DMS79 treated with DMSO at 0.1 percent for 48 hours (cell line): ENCODE results near the gene MRPL30.
"Not testable (repeated sequence)": the region's sequence is repeated elsewhere in the genome, so short reads cannot be mapped to it uniquely, and the experiment has no call there.

ENCODE experiments used
- DNase-seq: peaks from one replicate; lab custom pipeline; 2025; lab: John Stamatoyannopoulos, UW

The MRPL30 gene

DNA sequence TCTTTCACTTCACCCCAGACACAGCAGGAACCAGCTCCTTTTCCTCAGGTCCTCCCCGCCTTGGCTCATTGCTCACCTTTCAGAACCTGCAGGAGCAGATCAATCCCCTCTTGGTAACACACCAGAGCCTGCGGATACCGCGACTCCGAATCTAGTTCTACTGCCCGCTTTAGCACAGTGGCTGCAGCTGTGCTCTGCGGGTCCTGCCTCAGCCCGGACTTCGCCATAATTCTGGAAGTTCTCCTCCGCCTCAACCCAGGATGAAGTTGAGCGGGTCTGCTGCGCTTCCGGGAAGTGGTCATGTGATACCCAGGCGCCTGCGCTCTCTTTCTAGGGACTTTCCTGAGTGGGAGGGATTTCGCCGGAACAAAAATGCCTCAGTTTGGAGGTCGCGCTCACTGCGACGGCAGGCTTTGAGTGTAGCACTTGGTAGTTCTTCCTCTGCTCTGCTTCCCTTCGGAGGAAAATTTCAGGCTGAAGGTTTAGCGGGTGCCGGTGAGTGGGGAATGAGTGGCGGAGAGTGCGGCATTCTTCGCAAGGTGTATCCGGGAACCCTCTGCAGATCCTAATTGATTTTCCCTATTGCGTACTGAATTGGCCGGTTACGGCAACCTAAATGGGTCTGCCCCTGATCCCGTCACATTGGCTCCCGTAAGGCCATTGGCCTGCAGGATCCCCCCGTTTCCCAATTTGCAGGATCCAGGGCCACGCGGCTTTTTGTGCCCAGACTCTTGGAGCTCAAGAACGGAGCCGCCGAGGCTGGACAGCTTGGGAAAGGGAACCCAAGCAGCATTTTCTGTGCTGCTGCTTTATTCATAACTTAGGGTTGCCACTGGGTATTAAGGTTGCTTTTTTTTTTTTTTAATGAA is at the start of gene MRPL30, which contains the start of gene MITD1:
TSS of gene MRPL30 (plus strand) at position 430 of the 869 bp plus-strand sequence. CDS start 5,020 bp downstream, outside the sequence.
TSS of gene MITD1 (minus strand) at position 304 of the 869 bp plus-strand sequence. CDS start at position 227, 77 bp downstream.
- DNase-seq = peak; percentile 97

DNA sequence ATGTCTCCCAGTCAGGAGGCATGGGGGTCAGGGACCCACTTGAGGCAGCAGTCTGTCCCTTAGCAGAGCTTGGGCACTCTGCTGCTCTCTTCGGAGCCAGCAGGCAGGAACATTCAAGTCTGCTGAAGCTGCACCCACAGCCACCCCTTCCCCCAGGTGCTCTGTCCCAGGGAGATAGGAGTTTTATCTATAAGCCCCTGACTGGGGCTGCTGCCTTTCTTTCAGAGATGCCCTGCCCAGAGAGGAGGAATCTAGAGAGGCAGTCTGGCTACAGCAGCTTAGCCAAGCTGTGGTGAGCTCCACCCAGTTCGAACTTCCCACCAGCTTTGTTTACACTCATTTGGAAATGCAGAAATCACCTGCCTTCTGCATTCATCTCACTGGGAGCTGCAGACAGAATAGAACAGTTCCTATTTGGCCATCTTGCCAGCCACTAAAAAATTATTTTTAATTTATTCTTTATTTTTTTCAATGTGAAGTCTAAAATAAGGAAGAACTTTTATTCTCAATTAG is 45.9 kb upstream of the MRPL30 start:
- not testable (repeated sequence) for DNase-seq

DNA sequence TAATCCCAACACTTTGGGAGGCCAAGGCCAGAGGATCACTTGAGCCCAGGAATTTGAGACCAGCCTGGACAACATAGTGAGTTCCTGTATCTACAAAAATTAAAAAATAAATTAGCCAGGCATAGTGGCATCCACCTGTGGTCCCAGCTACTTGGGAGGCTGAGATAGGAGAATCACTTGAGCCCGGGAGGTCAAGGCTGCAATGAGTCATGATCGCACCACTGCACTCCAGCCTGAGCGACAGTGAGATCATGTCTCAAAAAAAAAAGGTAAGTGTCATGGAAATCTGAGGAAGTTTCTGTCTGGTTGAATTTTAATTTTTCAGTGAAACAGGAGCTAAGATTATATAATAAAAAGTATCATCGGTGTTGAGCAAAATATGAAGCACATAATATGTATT is 42.0 kb upstream of the MRPL30 start:
- DNase-seq = no peak

DNA sequence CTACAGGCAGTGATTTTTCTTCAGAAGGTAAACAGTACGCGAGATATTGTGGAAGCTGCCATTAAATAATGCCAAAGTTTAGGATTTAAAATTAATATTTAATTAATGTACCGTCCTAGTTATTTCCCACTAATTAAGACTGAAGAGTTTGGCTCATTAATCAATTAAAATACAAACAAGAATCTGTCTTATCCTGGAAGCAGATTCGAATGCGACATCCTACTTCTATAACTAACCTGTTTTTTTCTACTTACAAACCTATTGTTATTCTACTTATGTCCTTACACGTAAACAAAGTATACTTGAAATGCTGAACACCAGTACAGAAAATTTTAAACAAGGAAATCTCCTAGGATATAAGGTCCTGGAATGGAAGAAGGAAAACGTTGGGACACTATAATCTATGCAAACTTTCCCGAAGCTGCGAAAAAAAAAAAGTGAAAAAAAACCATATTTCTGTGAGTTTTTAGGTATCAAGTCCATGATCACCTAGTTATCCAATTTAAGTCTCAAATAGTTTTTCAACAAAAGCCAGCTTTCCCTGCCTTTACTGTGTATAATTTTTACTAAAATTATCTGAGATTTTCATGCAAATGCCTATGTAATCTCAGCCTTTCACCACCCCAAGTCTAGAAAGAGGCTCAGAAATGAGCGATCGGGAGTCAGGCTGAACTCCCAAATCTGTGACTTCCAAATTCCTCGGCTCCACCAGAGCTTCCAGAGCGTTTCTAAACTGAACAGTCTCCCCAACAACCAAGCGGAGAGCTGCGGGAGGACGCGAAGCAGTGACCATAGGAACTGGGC is 40.7 kb upstream of the MRPL30 start:
- DNase-seq = no peak

DNA sequence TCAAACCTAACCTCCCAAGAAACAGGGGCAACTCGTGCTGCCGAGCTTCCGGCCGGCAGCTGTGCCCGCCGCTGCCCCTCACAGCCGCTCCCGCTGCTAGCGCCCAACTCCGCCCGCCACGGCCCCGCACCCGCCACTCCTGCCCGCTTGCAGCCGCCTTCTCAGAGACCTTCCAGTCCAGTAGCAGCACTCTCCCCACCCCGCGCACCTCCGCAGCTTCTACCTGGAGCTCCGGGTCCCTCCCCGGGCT is 40.2 kb upstream of the MRPL30 start:
- DNase-seq = no peak

DNA sequence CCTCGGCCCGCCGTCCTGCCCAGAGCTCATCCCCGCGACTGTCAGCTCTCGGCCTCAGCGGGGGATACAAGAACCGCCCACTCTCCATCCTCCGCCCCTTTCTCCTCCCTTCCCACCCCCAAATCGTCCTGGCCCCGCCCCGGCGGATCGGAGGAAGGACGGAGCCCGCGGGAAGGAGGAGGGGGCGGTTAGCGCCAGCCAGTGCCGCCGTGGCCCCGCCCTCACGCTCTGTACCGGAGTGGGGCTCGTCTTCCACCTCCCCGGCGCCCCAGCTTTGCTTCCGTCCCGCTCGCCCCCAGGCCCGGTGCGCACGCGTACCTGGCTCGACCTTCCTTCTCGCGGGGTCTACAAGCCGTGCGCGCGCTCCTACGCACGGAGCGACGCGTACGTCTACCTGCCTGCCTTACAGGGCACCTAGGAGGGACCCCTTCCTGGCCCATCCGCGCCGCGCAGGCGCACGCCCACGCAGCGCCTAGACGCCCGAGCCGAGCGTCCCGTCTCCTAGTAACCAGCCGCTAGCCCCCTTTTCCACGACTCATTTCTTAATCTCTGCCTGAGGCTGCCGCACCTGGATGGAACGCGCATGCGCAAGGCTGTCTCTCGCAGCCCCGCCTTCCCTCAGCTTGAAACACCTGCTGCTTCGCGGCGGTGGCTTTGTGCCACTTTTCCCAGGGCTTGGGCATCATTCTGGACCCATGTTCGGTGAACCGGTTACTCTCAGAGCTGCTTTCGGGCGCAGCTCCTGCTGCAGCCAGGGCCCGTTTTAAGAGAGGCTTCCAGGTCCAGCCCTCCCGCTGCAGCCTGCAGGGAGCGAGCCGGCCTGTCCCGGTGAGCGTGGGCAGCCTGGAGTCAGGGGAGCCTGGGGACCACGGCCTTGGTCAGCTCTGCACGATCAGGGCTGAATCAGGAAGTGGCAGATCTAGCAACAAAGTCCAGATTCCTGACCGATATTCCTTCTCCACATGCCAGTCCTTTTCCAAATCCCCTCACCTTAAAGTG is 39.6 kb upstream of the MRPL30 start, which contains the start of gene C2orf15:
TSS of gene C2orf15 (plus strand) at position 598 of the 999 bp plus-strand sequence. CDS start 8,852 bp downstream, outside the sequence.
- DNase-seq = peak; percentile 99

DNA sequence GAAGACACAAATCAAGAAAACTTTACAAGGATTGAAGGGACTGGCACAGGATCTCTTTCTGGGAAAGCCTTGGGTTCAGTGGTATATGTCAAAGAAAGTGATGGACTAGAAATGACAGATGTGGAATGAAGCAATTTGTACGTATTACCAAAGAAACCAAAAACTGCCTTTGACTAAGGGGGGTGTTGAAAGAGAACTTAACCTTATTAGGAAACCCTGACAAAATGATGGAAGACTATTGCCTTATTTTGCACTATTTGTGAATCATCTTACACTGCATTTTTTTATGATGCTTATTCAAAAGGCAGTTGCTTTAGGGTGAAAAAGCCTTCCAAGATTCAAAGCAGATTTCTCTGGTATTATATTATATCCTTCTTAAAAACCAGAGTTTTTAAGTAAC is 30.3 kb upstream of the MRPL30 start:
- no peak for DNase-seq

DNA sequence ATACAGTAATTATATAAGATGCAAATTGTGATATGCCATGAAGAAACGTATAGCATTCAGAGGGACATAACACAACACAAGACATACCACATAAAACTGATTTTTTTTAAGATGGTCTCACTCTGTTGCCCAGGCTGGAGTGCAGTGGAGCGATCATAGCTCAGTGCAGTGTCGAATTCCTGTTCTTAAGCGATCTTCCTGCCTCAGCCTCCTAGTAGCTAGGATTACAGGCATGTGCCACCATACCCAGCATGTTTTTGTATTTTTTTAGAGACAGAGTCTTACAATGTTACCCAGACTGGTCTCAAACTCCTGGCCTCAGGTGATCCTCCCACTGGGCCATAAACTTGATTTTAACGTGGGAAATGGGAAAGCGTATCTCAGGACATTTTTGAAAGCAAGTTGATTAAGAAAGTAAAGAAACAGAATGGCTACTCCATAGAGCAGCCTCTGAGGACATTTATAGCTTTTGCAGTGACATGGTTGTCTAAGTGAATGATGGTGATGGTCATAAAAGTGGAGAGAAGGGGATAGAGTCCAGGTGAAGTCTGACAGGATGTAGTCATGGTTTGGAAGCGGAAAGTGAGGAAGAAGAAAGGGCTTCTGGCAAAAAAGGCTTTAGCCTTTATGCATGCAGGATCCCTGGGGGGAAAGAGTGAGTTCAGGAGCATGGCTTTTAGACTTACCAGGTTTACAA is 28.6 kb upstream of the MRPL30 start:
- DNase-seq = no peak

DNA sequence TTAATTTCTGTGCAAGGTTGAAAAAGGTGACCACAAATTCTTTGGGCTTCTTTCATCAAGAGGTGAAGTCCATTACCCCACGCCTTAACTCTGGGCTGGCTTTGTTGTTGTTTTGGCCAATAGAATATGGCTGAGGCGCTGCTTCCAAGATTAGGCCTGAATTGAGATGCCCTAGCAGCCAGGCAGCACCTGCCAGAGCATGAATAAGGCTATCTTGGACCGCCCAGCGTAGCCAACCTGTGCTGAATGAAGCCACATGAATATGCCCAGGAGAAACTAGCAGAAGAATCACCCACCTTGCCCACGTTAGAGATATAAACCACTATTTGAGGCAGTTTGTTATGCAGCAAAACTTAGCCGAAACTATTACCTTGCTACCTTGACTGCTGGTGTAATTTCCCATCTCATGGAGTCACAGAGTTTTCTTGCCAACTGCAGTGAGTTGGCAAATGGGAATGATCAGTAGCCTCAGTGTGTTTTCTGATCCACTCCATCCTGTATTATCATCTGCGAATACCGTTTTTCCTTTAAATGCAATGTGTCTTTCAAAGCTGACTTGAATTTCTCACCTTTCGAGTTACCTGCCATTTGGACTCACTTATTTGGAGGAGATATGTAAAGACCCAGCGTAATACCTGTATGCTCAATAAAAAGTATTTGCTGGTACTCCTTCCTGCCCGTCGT is 26.9 kb upstream of the MRPL30 start:
- DNase-seq = peak; percentile 19

DNA sequence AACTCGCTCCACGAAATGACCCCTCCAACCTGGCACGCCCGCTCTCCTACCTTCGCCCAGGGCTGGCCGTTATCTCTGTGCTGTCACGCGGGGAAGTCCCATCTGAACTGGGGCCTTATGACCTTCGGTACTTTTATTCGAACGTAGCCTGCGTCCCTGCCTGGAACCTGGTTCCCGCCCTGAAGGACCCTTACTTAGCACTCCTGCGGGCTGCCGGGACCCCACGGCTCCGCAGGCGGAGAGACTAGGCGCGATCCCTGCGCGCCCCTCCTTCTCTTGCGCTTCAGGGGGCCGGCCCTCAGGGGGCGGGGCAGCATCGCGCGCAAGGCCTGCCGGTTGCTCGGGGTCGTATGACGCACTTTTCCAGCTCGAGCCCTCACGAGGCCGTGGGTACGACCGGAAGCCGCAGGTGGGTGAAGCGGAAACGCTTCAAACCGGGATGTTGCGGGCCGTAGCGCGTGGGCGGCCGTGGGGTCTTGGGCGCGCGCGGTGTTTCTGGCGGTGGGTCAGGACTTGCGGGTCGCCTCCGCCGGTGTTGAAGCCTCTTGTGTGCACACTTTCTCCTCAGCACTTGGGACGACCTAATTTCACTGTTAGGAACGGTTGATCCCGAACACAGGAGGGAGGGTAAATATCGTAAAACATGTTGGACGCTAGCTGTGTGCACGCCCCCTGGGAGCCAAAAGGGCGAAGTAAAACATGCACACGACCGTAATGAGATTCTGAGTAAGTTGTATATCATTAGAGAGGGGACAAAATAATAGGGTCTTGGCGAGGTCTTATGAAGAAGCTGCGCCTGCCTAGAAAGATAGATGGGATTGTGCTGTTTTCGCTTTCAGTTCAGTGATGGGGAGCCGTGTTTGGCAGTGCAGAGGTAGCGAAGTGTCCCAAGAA is 26.1 kb upstream of the MRPL30 start, which contains the start of the genes LIPT1 and TSGA10:
TSS of gene LIPT1 (plus strand) at position 325 of the 894 bp plus-strand sequence. CDS start 6,991 bp downstream, outside the sequence.
TSS of gene TSGA10 (minus strand) at position 300 of the 894 bp plus-strand sequence. CDS start 45,503 bp downstream, outside the sequence.
- peak; percentile 82 for DNase-seq

DNA sequence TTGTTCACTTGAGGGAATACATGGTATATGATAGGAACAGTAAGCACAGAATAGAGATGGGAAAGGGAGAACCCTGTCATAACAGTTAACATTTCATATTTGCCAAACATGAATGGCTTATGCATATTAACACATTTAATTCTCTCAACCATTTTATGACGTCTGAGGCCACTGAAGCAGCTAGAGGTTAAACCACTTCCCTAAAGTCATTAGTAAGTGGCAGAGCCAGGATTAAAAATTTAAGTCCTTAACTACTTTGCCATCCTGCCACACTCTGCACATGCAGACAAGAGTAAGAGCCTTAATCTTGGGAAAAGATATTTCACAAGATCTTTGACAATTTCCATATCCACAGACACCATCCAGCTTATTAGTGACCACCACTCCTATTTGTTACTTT is 24.1 kb upstream of the MRPL30 start:
- DNase-seq = no peak

DNA sequence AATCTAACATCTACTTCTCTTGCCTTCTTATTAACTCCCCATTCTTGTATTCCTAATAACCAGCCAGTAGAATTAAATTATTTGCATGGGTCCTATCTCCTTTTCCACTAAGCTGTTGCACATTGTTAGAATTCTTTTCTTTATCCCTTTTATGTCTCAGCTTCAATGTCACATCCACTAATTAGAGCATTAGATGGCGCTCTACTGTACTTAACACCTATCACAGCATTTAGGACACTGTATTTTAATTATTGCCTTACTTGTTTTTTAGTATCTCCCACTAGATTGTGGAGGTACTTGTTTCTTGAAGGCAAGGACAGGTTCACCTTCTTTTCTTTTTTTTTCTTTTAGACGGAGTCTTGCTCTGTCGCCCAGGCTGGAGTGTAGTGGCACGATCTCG is 22.4 kb upstream of the MRPL30 start:
- no peak for DNase-seq

DNA sequence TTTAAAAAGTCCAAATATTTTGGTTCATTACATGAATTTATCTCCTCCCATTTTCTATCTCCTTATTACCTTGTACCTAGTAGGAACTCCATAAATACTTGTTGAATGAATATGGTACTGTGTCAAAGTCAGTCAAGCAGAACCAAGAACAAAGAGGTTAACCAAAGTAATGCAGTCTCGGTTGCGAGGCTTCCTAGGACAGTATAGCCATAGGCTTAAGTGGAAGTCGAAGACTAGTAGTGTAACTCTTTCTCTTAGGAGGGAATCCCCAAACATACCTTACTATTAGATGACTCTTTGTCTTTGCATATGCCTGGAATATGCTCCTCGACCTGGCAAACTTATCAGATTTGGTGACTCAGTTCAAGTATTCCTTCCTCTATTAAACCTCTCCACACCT is 21.4 kb upstream of the MRPL30 start:
- DNase-seq = no peak

DNA sequence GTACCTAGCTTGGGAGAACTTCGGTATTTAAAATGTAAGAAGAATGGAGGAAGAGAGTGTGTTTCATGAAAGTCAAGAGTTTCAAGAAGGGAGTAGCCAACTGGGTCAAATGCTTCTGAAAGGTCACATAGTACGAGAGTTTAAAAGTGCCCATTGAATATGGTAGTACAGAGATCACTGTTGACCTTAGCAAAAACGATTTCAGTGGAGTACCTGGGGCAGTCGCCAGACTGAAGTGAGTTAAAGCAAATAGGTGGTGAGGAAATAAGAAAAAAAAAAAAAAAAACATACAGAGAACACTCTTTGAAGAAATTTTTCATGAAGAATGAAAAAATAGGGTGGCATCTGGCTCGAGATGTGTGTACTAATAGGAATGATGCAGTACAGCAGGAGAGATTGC is 14.8 kb upstream of the MRPL30 start:
- DNase-seq = no peak

DNA sequence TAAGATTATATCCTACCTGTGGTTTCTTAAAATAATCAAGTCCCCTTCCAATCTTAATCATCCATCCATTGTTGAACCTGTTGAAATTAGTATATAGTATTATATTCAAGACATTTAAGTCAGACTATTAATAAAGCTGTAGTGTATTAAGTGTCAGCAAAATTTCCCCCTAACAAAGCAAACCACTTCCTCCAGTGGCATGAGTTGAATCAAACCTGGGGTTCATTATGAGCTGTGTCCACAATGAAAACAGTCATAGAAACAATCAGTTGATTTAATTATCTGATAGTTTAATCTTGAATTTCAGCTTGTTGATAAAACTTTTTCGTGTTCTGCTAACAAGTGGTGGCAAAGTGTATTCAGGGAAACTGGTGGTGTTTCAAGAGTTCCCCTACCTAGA is 11.4 kb upstream of the MRPL30 start:
- no peak for DNase-seq

DNA sequence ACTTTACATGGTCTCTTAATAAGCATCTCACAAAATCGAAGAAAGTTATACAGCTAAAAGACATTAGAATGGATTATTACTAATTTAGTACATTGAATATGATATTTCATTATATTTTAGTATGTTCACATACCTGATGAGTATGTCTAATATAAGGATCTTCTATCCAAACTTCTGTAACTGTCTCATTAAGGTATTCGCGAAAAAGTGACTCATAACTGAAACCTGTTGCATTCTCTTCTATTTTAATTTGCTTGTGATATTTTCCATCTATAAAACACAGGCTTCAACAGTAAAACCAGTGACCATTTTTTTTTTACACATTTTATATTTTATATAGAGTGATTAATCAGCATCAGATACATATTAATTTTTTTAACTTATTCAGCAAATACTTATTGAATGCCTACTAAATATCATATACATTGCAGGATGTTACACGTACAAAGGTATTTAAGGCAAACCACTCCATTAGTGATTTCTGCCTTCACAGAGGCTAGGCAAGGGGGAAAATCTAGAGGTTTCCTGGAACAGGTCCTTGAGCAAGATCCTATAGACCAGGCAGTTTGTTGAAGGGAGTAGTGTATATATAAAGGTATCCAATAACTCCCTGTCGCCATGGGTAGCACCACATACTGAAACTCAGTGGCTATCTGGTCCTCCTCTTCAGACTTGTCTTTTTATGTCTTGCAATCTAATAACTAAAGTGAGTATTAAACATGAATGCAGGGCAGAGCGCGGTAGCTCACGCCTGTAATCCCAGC is 9.4 kb upstream of the MRPL30 start:
- no peak for DNase-seq

DNA sequence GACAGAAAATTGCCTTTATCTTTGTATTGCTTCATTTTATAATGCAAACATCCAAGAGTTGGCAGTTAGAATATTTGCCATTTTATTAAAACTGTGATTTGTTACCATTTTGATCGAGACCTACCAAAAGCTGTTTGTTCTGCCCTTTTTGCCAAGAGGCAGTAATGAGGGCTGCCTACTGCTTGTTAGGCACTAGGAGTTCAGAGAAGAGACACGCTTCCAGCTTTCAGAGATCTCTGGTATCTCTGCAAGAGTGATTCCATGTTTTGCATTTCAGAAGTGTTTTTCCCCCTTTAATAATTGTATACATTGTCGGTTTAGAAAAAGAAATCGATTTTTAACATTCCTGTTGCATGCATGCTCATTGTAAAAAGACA is 628 bp downstream of the MRPL30 start:
- no peak for DNase-seq

DNA sequence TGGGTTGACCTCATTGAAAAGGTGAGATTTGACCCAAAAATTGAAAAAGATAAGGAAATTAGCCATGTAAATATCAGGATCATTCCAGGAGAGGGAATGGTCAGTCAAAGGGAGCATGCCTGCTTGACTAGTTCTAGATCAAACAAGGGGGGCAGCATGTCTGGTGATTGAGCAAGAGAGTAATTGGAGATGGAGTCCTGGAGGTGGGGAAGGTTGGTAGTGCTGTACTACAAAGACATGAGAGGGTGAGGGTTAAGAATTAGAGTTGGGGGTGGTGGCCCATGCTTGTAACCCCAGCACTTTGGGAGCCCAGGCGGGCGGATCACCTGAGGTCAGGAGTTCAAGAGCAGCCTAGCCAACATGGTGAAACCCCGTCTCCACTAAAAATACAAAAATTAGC is 2.0 kb downstream of the MRPL30 start:
- DNase-seq = no peak
